Nephron (organoid): ENCODE results near the gene NOS1.

Experiments
- H3K27ac Mint-ChIP-seq, 3 experiments: 2 replicates each; pipeline ENCODE4 v1.8.0; 2020; ENCODE audit warnings: mixed read lengths in 3 of 3, mild to moderate bottlenecking in 2 of 3, moderate library complexity in 1 of 3
- H3K27me3 Mint-ChIP-seq: 2 replicates; pipeline ENCODE4 v1.8.0; 2021; ENCODE audit warnings: low read depth, mild to moderate bottlenecking, moderate library complexity, mixed read lengths
- H3K36me3 Mint-ChIP-seq: 2 replicates; pipeline ENCODE4 v1.8.0; 2020; ENCODE audit warnings: low read depth, mixed read lengths
- H3K4me1 Mint-ChIP-seq: 2 replicates; pipeline ENCODE4 v1.8.0; 2020; ENCODE audit warnings: mixed read lengths
- H3K4me3 Mint-ChIP-seq, 3 experiments: 2 replicates each; pipeline ENCODE4 v1.8.0; 2020; ENCODE audit warnings: mild to moderate bottlenecking in 3 of 3, mixed read lengths in 3 of 3, moderate library complexity in 2 of 3
- H3K9me3 Mint-ChIP-seq: 2 replicates; pipeline ENCODE4 v1.8.0; 2020; ENCODE audit warnings: mixed read lengths
- CTCF ChIP-seq, 3 experiments: fragments of 200-600 bp; sonication (generic); IDR thresholded peaks; one replicate each; pipeline ENCODE4 v1.5.0; 2021; ENCODE audit warnings: antibody characterized with exemption in 3 of 3; ENCODE audit not compliant: unreplicated experiment in 3 of 3

NOS1 gene

DNA sequence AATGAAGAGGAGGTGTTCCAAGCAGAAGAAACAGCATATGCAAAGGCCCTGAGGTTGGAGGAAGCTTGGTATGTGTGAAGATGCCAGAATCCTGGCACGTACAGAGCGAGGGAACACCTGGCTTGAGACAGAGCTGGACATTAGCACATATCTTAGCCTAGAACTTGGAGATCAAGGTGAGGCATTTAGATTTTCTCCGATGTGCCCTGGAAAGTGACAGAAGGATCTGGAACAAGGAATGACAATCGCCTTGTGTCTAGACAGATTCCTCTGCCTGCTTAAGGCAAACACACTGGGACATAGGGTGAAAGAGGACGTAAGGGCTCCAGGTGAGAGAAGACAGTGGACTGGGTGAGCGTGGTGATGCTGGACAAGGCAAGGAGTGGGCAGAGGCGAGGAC lies 32.2 kb upstream of the NOS1 start:
- H3K4me1 Mint-ChIP-seq: no peaks in the 10 kb centered on the region
- peaks cover 17% of the 10 kb centered on the region for H3K27me3 Mint-ChIP-seq
- no peak overlapping the region for H3K27ac Mint-ChIP-seq
- TF ChIP-seq CTCF (IDR thresholded peaks at IDR 0.05; ENCODE audit: unreplicated experiment in 3 of 3): no peak
- H3K4me3 Mint-ChIP-seq: no peak overlapping the region
- H3K9me3 Mint-ChIP-seq: peaks cover 11% of the 10 kb centered on the region
- H3K36me3 Mint-ChIP-seq: no peaks in the 10 kb centered on the region

GRCh38 chr12:117390866-117391265 lies 29.4 kb upstream of the NOS1 start:
- Mint-ChIP-seq H3K9me3 (peaks cover 3% of the 10 kb centered on the region), H3K27ac (no peak overlapping the region), H3K4me1 (no peaks in the 10 kb centered on the region), H3K27me3 (peaks cover 30% of the 10 kb centered on the region), H3K4me3 (no peak overlapping the region), H3K36me3 (no peaks in the 10 kb centered on the region)
- no peak for TF ChIP-seq CTCF (IDR thresholded peaks at IDR 0.05; ENCODE audit: unreplicated experiment in 3 of 3)

DNA sequence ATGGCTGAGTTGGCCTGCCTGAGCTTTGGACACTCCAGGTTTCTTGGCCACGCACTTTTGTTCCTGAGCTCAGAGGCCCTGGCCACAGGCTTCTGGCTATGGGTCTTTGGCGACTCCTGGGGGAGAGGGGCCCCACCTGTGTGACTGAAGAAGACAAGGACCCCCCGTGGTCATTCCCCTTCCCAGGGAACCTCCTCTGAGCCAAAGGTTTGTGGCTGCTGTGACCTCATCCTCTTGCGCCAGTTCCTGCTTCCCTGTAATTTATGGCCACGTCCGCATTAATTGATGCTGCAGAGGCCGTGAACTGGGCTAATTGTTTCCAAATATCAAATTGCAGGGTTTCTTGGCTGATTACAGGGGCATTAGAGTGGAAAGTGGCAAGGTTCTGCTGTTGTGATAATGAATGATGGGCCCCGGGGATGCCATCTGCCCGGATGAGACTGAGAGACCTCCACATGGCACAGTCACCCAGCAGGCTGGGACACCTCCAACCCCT lies 27.6 kb upstream of the NOS1 start:
- H3K9me3 Mint-ChIP-seq: peaks cover 3% of the 10 kb centered on the region
- peaks cover 44% of the 10 kb centered on the region for H3K27me3 Mint-ChIP-seq
- no peak overlapping the region for H3K27ac Mint-ChIP-seq
- no peak for TF ChIP-seq CTCF (IDR thresholded peaks at IDR 0.05; ENCODE audit: unreplicated experiment in 3 of 3)
- H3K4me3 Mint-ChIP-seq: no peak overlapping the region
- no peaks in the 10 kb centered on the region for H3K36me3 Mint-ChIP-seq
- H3K4me1 Mint-ChIP-seq: no peaks in the 10 kb centered on the region

DNA sequence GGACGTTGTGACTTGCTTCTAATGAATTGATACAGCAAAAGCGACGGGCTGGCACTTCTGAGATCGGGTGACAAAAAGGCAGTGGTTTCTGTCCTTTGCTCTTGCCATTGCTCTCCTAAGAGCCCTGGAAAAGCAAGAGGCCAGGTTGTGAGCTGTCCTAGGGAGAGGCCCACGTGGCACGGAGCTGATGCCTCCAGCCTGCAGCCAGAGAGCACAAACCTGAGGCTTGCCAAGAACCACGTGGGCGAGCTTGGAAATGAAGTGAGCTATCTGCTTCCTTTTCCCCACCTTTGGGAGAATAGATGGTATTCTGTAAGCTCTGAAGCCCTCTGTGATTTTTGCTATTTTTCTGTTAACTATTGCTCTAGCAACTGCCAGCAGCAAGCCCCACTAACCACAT lies 26.4 kb upstream of the NOS1 start:
- Mint-ChIP-seq H3K36me3 (no peaks in the 10 kb centered on the region), H3K4me3 (no peak overlapping the region), H3K4me1 (no peaks in the 10 kb centered on the region), H3K27ac (no peak overlapping the region), H3K9me3 (peaks cover 3% of the 10 kb centered on the region), H3K27me3 (peaks cover 49% of the 10 kb centered on the region)
- TF ChIP-seq CTCF (IDR thresholded peaks at IDR 0.05; ENCODE audit: unreplicated experiment in 3 of 3): no peak

DNA sequence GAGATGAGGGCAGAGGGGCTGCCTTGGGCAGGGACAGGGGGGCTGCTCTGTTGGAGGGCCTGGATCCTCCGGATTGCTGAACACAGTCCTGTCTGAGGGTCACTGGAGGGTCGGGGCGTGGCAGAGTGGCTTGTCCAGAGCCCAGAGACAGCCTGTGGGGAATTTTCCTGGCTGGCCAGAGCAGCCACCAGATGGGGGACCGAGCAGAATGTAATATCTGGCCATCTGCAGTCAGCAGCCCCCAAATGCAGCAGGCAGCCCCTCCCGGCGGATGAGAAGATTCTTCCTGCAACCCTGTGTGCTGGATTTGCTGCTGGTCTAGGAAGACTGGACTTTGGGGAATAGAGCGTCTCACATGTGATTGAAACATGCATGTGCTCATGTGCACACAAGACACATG lies 23.3 kb upstream of the NOS1 start:
- H3K36me3 Mint-ChIP-seq: no peaks in the 10 kb centered on the region
- no peaks in the 10 kb centered on the region for H3K9me3 Mint-ChIP-seq
- peaks cover 54% of the 10 kb centered on the region for H3K27me3 Mint-ChIP-seq
- H3K4me1 Mint-ChIP-seq: no peaks in the 10 kb centered on the region
- no peak overlapping the region for H3K27ac Mint-ChIP-seq
- H3K4me3 Mint-ChIP-seq: no peak overlapping the region
- TF ChIP-seq CTCF (IDR thresholded peaks at IDR 0.05; ENCODE audit: unreplicated experiment in 3 of 3): no peak

- H3K36me3 Mint-ChIP-seq: no peaks in the 10 kb centered on the region
- H3K9me3 Mint-ChIP-seq: peaks cover 7% of the 10 kb centered on the region
- H3K4me1 Mint-ChIP-seq: no peaks in the 10 kb centered on the region
- H3K27me3 Mint-ChIP-seq: peaks cover 59% of the 10 kb centered on the region
- H3K4me3 Mint-ChIP-seq: no peak overlapping the region
- no peak overlapping the region for H3K27ac Mint-ChIP-seq
- TF ChIP-seq CTCF (IDR thresholded peaks at IDR 0.05; ENCODE audit: unreplicated experiment in 3 of 3): no peak
These were observed 18.7 kb upstream of the NOS1 start for GRCh38 chr12:117380083-117380482.
